NCI-H82 treated with DMSO at 0.1 percent for 48 hours (cell line): ENCODE measurements around the gene TRIM29.
"Not testable (repeated sequence)": the region's sequence is repeated elsewhere in the genome, so short reads cannot be mapped to it uniquely, and the experiment has no call there.

ENCODE experiments used
- DNase-seq: peaks from one replicate; lab custom pipeline; 2025; ENCODE audit not compliant: unreplicated experiment; lab: John Stamatoyannopoulos, UW

TRIM29 gene

DNA sequence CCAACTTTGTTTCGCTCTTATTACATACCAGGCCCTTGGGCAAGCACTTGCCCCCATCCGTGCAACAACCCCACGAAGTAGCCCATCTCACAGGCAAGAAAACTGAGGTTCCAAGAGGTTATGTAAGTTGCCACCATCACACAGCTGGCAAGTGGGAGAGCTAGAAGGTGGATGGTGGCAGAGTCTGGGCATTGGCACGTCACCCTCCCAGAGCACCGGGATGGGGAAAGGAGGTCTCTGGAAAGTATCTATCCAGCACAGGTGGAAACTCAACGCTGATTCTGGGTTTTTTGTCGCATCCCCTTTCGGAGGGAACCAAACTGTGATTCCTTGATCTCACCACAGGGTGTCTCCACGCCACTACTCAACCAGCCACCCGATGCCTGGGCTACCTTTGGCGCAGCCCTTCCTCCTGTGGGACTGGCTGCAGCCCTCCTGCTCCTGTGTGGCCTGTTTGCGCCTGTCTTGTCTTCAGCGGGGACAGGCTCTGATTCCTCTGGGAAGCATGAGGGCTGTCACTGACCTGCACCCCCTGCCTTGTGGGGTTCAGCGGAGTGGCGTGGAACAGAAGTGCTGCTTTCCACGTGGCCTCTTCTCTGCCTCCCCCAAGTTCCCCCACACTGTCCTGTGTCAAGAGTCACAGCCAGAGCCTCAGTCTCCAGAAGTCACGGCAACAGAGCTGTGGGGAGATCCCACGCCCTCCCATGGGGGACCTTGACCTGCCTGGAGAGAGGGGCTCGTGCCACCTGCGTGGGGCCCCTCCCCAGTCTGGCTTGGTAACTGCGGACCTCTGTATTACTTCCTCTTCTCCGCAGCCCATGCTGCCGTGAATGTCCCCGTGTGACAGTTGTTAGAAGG lies 34.4 kb upstream of the TRIM29 start:
- DNase-seq, result peak; percentile 1

DNA sequence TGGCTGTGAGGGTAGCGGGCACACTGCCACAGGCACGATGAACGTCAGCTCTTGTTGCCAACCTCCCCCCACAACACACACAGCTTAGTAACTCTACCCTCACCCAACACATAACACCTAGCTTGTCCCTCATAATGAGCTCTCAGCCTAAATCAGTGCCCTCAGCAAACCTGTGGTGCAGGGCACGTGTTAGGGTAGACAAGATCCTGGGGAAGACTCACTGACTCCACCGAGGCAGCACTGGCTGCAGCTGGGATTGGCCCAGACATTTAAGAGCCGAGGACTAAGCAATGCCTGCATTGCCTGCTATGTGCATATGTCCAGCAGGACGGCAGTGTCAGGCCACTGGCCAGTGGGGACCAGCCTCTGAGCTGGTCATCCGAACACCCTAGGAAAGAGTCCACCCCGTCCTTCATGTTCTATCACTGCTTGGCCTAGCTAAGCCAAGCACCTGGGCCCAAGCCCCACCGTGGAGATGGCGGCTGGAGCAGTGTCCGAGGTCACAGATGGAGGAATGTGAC lies 32.9 kb upstream of the TRIM29 start:
- no peak for DNase-seq

DNA sequence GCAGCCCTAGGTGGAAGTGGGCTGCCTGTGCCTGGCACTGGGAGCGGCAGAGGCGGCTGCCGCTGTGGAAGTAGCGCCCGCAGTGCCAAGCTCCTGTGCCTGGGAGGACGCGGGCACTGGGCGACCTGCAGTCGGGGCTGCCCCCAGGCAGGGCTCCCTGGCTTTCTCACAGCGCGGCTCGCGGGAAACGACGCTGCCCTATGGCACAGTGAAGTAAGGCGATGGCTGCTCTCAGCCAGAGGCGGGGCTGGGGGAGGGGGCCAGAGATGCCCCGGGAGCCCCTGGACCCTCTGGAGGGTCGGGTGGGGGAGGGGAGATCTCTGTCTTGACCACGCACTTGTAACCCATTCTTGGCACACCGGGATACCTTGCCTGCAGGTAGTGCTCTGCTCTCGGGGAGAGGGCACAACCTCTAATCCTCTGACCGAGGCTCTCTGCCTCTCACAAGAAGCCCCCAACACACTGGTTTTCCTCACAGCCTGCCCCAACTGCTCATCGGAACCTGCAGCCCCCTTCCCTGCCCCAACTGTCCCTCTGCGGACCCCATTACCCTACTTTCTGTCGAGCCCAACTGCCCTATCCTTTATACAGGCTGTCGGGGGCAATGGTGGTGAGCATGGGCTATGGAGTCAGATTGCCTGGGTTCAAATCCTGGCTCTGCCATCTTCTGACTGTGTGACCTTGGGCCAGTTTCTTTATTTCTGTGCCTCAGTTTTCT lies 32.2 kb upstream of the TRIM29 start:
- no peak for DNase-seq

DNA sequence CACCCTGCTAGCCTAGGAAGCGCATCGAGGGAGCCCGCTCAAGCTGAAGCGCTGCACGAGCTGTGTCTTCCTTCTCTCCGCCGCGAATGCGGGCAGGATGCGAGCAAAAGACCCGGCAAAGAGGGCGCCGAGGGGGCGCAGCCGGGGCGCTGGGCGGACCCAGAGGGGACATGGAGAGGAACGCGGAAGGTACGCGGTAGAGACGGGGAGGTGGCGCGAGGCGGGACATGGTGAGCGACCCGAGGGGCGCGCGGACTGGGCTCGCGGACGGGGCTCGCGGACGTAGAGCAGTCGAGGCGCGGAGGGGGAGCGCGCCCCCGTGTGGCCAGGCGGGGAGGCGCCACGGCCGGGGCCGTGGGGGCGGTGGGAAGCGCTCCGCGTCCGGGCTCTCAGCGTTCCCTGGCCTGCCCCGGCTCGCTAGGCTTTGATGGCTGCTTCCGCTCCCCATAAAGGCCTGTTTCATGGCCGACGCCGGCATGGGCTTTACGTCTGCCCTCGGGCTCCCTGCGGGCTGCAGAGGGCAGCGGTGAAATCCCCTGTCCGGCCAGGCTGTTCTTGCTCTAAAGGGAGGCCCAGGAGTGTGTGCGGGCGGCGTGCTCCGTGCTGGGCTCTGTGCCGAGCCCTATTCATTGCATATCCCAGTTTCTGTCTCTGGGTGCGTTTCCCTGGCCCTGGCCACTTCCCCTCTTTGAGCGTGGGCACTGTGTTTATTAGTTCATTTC lies 31.2 kb upstream of the TRIM29 start:
- peak; percentile 4 for DNase-seq

DNA sequence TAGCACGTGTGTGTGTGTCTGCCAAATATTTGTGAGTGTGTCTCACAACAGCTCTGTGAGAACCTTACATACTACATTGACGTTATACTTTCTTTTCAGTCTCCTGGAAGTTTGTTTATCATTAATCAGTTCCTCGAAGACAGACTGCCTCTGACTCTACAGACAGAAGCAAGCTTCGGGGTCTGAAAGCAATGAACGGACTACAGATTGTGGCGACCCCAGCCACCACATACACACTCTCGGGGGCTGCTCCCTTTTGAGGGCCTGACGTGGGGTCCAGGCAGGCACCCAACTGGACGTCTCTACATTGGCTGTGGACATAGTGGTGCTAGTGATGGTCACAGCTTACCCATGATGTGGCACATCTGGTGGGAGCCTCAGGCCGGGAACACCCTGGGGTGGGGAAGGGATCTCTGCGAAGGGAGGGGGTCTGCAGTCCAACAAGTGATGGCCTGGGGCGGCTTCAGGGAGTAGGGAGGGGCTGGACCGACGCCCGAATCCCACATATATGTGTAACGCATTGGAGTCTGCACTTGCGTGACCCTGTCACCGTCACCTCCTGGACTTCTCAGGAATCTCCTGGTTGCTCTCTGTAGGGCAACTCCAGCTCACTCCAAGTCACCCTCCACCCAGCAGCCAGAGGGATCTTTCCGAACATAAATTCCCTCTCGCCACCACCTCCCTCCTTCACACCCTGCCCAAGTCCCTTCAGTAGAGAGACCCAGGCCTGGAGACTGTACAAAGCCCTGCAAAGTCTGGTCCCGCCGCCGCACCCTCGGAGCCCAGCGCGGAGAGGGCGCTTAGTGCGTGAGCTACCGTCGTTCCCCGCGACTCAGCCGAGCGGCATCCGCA lies 30.4 kb upstream of the TRIM29 start:
- no peak for DNase-seq

DNA sequence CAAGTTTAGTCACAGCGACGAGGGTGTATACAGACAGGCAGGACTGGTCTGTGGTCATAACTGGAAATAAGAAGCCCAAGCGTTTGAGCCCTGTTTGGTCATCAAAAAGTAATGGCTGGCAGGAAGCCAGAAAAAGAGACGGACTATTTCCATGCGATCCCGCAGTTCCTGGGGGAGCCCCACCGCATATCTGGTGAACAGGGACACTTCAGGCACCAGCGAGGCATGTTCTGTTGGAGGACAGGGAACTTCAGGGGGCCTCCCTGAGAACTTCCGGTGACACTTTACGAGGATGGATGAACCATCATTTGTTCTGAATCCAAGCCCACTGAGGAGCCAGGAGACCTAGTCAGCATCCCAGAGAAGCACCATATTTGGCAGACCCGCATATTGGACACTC lies 29.7 kb upstream of the TRIM29 start:
- DNase-seq, result no peak

DNA sequence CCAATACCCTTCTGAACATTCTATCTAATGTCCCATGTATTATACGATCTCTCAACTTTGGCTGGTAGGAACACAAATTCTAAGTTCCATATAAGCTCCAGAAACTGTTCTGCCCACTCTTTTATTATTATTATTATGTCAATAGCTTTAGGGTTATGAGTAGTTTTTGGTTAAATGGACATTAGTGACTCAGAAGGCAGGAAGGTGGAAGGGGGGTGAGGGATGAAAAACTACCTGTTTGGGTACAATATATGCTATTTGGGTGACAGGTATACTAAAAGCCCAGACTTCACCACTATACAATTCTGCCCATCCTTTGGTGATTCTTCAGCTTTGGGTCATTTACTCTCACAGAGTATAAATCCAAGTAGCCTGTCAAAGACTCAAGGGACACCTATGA lies 22.5 kb upstream of the TRIM29 start:
- DNase-seq, result no peak

DNA sequence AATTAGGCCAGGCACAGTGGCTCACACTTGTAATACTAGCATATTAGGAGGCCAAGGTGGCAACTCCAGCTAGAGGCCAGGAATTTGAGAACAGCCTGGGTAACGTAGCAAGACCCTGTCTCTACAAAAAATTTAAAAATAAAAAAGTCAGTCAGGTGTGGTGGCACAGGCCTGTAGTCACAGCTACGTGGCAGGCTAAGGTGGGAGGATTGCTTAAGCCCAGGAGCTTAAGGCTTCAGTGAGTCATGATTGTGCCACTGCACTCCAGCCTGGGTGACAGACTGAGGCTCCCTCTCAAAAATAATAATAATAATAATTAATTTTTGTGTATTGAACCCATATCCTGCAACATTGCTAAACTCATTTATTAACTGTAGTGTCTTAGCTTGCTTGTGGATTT lies 15.3 kb upstream of the TRIM29 start:
- DNase-seq, result no peak

DNA sequence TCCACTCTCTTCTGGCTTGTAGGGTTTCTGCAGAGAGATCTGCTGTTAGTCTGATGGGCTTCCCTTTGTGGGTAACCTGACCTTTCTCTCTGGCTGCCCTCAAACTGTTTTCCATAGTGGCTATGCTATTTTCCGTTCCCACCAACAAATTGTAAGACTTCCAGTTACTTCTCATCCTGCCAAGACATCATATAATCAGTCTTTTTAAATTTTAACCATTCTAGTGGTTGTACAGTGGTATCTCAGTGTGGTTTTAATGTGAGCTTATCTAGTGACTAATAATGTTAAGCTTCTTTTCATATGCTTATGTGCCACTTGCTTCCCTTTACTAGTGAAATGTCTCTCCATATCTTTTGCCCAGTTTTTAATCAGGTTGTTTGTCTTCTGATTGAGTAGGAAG lies 13.6 kb upstream of the TRIM29 start:
- no peak for DNase-seq

DNA sequence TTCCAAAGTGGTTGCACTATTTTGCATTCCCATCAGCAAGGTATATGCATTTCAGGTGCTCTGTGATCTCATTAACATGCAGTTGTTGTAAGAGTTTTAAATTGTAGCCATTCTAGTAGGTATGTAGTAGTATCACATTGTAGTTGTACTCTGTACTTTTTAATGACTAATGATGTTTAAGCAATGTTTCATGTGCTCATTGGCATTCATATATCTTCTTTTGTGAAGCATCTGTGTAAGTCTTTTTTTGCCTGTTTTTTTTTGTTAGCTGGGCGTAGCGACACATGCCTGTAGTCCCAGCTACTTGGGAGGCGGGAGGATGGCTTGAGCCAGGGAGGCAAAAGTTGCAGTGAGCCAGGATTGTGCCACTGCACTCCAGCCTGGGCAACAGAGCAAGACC lies 11.3 kb upstream of the TRIM29 start:
- no peak for DNase-seq

DNA sequence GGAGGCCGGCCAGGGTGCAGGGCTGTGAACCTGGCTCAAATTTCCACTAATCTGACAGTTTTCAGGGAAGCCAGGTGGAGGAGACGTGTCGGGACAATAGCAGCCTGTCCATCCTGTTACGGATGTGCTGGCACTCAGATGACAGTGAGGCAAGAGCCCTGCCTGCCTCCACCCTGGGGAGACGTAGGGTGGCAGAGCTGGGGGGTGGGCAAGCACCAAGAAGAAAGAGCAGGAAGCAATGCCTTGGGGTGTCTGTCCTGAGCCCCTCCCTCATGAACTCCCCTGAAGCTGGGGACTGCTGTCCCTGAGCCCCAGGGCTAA lies 10.0 kb upstream of the TRIM29 start:
- DNase-seq, result no peak

DNA sequence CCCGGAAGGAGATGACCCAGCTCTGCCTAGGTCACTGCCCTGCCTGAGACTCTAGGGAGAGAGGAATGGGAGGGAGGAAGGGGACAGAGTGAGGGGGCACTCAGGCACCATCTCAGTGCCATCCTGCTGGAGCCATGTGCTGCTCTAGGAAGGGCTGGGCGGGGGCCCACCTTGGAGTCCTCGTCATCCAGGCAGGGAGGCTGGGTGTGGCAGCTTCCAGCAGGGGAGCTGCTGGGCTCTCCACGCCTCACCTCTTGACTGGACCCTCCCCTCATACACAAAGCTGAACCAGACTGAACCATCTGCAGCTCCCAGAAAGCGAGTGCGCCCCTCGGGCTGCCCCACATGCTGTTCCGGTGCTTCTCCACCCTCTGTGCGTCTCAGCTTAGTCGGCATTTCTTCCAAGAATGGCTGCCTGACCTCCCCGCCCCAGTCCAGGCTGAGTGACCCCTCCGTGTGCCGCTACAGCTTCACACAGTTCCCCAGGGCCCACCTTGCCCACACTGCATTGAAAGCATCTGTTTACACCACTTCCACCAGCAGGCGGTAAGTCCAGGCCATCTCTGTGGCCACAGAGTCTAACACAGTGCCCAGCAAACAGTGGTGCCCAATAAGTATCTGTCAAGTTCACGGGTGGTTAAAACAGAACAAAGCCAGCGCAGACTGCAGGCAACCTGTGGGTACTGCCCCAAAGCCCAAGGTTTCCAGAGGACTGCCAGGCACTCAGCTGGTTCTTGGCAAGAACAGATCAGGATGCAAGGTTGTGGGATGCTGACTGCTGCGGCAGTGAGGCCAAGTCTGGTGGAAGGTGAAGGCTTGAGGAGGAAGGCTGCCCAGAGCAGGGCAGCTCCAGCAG lies 9.4 kb upstream of the TRIM29 start:
- no peak for DNase-seq

DNA sequence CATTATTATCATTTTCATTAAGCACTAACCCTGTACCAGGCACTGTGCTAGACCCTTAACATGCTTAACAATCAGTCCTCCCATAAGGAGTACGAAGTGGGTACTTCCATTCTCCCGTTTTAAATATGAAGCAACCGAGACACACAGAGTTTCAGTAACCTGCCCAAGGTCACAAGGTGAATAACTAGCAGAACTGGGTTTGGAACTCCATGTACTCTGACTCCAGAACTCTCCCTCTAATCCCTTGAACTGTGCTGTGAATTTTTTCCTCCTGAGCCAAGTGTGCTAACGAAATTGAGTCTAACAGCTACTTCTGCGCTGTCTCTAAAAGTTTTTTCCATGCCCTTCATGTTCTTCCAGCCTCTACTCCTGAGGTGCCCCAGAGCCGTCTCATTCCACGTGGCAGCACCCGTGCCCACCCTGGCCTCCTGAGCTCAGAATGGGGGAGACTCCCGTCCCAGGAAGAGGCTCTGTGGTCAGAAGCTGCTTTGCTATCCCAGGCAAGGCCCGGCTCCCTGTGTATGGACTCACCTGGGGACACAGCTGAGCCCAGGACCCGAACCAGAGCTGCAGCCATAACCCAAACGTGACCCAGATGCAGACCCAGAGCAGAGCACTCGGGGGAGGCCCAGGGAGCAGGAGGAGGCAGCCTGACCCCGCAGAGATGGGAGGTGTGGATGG lies 8.6 kb upstream of the TRIM29 start:
- no peak for DNase-seq

DNA sequence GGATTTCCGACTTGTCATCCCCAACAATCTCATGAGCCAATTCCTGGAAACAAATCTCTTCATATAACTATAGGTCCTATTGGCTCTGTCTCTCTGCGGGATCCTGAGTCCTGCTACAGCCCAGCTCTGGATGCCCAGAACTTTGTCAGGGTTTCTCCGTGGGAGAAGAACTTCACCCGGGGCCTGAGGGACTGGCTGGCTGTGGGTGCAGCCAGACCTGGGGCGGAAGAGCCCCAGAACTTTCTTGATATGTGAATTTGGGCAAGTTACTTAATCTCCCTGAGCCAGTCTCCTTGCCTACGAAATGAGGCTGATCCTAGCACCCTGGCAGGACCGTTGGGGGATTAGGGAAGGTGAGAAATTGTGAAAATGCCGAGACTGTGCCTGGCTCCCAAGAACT lies 6.6 kb upstream of the TRIM29 start:
- no peak for DNase-seq

DNA sequence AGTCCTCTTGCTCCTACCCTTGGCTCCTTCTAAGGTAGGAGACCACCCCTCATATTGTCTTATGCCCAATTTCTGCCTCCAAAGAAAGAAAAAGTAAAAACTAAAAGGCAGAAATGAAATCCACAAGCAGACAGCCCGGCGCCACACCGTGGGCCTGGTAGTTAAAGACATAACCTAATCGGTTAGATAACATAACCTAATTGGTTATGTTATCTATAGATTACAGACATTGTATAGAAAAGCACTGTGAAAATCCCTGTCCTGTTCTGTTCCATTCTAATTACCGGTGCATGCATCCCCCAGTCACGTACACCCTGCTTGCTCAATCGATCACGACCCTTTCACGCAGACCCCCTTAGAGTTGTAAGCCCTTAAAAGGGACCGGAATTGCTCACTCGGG lies 5.6 kb upstream of the TRIM29 start:
- DNase-seq, result not testable (repeated sequence)

DNA sequence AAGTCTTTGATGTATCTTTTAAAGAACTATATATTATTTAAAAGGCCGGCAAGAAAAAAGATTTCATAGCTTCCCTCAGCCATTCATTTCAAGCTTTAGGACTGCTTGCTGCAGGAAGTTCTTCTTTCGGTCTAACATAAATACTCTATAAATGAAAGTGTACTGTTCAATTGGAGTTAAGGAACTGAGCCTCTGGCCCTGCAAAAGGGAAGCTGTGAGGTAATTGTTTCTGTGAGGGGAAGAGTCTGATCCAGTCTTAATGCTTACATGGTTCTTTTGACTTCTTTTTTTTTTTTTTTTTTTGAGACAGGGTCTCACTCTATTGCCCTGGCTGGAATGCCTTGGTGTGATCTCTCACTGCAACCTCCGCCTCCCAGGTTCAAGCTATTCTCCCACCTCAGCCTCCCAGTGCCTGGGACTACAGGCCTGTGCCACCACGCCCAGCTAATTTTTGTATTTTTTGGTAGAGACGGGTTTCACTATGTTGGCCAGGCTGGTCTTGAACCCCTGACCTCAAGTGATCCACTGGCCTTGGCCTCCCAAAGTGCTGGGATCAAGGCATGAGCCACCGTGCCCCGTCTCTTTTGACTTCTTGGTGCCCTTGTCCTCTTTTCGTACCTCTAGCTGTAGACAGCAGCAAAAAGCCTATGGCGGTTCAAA lies 4.7 kb upstream of the TRIM29 start:
- no peak for DNase-seq

DNA sequence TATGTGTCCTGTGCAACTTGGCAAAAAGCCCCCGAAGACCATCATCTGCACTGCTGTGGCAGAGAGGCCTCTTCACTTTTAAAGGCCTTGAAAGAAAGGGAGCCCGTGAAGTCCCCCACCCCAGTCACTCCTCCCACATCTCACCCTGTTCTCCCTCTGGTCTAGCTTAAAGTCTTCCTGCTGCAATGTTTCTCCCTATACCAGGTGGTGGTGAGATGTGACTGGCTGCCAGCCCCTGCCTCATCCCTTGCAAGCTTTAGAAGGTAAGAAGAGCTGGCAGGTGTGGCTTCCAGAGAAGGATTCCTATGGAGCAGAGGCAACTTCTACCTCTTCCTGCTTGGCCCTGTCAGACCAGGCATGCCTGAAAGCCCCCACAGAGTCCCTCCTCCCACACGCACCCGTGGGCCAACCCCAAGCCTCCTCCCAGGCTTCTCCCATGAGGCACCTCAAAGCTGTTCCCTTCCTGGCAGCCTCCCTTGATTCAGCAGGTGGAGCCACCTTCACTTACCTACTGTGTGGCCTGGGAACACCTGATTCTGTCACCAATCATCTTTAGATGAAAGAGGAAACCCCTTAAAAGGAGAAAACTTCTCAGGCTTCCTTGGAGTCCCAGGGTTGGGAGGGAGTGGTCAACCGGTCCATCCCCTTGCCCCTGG lies 4.0 kb upstream of the TRIM29 start:
- no peak for DNase-seq

DNA sequence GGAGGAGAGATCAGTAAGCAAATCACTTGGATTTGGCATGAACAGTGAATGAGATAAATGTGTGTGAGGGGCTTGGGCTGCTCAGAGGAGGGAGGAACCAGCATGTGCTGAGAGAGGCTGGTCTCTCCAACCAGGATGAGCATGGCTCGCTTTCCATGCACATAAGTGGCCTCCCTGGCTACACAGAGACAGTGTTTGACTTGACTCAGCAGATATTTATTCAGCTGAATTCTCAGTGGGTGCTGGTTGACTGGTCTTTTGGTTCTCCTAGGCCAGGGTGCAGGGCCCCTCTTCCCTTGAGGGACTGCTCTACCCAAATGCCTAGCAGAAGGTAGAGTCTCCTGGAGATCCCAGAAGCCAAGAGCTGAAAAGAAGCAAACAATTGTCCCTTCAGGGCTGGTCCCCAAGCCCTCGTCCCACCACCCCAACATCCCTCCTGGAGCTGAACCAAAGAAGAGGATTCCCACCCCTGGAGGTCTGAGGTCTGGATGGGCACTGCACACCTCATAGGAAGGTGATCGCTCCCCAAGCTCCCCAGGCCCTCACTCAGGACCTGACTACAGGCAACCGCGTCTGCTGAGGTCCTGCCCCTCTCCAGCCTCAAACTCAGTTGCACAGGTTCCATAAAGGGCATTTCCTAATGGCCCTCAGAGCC lies 3.3 kb upstream of the TRIM29 start:
- no peak for DNase-seq
